Daoy (cell line): ENCODE data around the gene C17orf50. TPM values are rescaled to one million over a fixed set of nuclear protein-coding genes. Genes with fewer than 3 reads are reported as not detected.
A peak's percentile ranks its signal among the peaks of the same experiment; 100 is the strongest.
"Not testable (repeated sequence)": the region's sequence is repeated elsewhere in the genome, so short reads cannot be mapped to it uniquely, and the experiment has no call there.

Source experiments
- DNase-seq: peaks from one replicate; pipeline ENCODE4 v3.0.0-alpha.2; 2015; ENCODE audit warnings: low read depth
- total RNA-seq: library from RNA; depleted of rRNA; stranded (reverse); fragments of >200 nt; shearing (Covaris generic); gene quantifications from 2 replicates; pipeline ENCODE4 v1.2.3, GENCODE V29; 2014

C17orf50 gene
- total RNA-seq, 1 experiment from 2014 or later = not detected

DNA sequence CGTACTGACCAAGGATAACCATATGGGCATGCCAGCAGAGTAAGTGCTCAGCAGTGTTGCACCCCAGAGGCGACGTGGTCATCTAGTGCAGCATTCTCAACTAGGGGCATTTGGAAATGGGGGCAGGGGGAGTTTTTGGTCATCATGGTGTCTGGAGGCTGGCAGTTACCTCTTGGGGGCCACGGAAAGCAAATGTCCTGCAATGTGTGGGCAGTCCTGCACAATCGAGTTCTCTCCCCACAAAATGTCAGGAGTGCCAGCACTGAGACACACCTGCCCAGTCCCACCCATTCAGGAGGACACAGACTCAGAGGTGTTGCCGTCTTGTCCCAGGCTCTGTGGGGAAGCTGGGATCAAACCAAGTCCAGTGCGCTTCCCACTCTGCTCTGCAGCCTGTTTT, 26.3 kb upstream of the C17orf50 start:
- no peak for DNase-seq

DNA sequence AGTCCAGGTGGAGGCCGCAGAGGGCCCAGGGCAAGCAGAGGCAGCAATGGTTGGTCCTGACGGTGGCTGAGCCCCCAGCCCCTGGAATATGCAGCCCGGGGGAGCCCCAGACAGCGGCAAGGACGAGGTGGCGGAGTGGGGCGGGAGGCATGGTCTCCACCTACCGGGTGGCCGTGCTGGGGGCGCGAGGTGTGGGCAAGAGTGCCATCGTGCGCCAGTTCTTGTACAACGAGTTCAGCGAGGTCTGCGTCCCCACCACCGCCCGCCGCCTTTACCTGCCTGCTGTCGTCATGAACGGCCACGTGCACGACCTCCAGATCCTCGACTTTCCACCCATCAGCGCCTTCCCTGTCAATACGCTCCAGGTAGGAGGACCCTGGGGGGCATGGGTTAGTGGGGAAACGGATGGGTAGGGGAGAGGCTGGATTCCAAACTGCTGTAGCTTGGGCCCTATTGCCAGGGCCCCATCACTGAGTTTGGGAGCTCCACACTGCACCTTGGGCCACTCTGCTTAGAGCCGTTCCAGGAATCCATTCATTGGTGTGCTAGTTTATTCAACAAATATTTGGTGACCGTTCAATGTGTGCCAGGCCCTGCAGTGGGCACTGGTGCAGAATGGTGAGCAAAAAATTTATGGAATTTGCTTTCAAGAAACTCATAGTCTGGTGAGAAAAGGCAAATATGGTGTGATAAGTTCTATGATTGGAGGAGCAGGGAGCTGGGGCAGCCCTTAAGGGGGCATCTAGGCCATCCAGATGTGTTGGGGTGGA, 25.5 kb upstream of the C17orf50 start:
- DNase-seq = no peak

DNA sequence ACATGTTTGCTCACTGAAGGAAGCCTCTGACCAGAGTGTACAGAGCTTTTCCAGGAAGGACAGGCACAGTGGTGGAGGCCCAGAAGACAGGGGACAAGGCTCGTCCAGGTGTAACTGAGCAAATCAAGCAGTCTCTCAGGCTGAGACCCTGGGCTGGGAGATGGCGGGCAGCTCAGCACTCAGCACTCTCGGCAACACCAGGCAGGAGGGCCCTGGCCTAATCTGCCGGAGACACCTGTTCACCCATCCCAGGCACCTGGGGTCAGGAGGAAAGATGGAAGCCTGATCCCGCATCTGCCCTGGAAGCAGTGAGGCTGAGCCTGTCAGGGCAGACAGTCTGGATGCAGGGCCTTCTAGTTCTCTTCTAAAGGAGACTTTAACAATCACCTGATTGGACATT, 24.5 kb upstream of the C17orf50 start:
- no peak for DNase-seq

DNA sequence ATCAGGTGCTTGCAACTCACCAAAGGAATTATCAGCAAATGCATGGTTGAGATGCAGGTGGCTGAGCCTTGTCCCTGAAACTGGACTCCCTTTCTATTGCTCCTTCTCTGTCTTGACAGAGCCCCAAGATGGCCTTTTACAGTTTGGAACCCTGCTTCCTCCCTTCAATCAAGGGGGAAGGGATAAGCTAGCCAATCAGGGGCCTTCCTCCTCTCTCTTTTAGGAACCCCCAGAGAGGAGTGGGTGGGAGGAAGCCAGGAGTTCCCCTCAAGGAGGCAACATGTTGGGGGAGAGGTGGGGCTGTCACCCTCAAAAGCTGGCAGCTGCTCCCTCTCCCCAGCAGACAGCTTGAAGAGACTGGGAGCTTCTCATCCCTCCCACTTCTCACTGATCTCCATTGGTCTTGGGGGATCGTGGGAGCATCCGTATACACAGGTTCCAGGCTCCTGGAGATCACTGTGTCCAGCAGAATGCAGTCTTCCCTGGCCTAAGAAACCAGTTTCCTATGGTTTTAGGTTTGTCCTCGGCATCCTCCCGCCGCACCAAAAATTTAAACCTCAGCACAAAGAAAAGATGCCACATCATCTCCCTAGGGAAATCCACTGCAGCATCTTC, 22.1 kb upstream of the C17orf50 start:
- no peak for DNase-seq

DNA sequence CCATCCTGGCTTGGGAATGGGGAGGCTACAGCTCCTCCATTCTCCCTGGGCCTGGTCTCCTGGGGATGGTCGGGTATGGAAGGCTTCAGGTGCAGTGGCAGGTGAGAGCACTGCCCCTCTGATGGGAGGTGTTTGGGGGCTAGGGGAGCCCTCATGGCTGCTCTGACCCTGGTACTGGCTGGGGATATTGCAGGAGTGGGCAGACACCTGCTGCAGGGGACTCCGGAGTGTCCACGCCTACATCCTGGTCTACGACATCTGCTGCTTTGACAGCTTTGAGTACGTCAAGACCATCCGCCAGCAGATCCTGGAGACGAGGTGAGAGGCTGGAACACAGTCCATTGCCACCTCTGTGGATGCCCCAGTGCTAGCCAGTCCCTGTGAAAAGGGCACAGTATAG, 20.5 kb upstream of the C17orf50 start:
- no peak for DNase-seq

DNA sequence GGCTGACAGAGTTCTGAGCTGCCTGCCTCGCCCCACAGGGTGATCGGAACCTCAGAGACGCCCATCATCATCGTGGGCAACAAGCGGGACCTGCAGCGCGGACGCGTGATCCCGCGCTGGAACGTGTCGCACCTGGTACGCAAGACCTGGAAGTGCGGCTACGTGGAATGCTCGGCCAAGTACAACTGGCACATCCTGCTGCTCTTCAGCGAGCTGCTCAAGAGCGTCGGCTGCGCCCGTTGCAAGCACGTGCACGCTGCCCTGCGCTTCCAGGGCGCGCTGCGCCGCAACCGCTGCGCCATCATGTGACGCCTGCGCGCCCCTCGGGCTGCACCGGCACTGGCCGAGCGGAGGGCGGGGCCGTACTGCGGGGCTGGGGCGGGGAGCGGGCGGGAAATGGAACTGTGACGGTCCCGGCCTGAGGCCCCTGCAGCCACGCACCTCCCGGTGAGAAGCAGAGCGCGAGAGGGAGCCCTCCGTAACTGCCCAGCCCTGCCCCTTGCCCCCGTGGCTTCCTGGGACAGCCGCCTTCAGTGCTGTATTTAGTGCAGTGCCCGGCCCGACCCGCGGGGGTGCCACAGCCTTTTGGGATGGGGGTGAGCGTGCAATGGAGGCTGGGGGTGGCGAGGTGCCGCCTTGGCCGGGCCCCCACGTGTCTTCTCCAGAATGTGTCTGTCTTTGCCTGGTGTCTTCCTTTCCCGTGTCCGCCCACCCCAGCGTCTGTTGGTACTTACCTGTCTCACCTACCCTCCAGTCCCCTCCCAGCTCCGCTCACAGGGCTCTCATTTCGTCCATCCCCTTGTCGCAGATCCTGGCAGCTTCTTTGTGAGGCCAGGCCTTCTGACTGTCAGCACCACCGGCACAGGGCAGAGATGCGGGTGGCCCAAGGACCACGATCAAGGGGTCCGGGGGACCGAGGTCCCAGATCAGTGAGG, 19.4 kb upstream of the C17orf50 start:
- DNase-seq = no peak

DNA sequence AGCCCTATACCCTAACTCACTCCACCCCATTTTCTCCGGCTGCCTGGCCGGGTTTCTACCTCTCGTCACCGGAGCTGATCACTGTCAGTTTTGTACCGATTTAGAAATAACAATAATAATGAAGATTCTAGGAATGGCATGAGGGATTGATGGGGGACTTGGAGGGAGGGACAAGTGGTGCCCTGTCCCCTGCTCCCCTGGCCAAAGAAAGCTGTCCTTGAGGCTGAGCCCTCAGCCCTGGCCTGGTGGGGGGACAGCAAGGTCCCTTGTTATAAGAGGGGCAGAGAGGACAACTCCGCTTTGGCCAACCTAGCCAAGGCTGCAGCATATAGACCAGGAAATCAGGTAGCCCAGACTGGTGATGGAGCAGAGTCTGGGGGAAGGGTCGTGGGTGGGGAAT, 18.2 kb upstream of the C17orf50 start:
- DNase-seq = no peak

DNA sequence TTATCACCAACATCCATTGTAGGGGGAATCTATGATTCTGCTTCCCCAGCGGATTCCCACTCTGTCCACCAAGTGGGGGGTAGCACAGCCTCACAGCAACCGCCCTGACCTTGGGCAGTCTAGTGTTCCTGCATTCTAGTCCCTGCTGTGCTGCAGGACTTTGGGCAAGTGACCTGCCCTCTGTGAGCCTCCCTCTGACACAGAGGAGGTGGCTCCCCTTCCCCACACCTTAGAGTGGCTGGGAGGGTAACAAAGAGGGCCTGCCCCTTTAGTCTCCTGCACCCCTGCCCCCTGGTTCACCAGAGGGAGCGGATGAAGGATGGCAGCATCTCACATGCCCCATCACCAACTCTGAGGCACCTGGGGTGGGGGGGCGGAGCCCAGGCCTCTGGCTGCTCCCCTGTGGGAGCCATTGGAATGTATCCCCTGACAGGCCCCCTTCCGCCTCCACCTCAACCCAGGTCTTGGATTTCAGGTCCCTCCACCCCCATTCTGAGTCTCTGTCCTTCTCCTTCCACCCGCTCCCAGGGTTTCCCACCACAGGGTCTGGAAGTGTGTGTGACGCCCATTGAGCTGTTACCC, 17.7 kb upstream of the C17orf50 start:
- no peak for DNase-seq

DNA sequence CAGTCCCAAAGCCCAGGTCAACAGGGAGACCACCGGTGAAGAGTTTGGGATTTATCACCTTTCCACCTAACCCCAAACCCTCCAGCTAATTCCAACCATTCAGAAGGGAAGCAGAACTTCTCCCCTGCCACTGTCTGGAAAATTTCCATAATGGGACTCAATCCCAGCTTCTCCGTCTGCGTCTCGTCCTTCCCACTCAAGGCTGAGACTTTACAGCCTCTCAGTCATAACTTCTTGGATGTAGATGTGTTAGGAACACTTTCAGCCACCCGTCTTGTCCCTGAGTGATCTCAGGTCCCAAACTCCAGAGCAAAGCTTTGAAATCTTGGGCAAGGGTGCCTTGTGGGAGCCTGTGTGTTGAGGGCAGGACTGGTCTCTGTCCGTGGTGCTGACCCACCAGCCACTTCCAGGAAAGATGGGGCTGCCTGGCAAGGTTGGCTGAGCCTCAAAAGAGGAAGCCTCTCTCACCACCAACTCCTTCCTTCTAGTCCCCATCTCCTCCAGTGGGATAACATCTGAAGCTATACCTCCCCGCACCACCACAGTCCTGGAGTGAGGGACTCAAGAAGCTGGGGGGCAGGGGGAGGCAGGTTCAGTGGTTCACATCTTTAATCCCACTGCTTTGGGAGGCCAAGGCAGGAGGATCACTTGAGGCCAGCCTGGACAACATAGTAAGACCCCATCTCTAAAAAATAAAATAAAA, 16.9 kb upstream of the C17orf50 start:
- peak; percentile 57 for DNase-seq

DNA sequence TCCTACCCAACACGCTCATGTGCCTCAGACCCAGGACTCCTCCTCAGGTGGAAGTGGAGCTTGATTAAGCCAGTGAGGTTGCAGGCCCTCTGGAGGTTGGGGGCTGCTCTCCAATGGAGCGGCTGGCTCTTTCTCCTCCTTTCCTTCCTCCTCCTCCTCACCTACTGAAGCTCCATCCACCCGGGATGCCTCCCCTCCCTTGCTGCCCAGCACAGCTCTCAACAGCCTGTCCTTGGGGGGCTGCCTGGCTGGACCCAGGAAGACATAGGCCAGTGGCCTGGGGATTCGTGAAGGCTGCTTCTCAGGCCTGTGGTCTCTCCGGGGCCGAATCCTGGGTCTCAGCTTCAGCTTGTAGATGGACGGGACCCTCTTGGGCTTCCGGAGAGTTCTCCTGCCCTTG, 15.9 kb upstream of the C17orf50 start:
- DNase-seq = no peak

DNA sequence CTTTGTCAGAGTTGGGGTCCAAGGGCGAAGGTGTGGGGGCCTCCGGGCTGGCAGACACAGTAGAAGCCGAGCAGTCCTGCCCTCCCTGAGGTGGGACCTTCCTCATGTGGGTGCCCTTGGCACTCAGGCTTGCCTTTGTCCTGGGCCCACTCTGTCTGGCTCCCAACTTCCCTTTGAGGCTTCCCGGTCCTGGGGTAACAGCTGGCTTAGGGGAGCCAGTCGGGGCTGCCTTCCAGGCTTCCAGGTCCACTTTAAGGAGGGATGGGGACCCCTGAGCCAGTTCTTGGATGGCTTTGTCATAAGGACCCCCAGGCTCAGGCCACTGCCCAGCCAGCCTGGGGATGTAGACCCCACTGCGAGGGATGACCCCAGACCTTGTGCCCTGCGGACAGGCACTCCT, 15.4 kb upstream of the C17orf50 start:
- DNase-seq = no peak

DNA sequence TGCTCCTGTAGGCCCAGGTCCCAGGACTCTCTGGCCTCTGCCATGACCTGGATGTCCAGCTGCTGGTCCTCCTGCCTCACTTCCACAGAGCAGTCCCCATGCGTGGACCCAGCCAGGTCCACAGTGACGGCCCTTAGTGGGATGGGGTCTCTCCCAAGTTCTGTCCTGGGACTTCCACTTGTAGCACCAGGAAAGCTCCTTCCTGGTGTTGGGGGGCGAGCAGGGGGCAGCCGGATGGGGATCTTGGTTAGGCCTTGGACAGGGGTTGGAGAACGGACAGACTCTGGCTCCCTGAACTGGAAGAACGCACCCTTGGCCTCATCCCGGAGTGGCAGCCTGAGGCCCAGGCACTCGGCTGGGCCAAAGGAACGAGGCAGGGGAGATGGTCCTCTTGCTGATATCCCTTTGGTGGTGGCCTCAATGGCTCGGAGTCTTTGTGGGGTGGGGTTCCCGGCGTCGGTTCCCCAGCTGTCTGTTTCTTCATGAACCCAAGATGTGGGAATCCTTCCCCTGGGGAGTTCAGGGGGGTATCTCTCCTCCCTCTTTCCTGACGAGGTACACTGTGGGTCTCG, 14.9 kb upstream of the C17orf50 start:
- DNase-seq = no peak

DNA sequence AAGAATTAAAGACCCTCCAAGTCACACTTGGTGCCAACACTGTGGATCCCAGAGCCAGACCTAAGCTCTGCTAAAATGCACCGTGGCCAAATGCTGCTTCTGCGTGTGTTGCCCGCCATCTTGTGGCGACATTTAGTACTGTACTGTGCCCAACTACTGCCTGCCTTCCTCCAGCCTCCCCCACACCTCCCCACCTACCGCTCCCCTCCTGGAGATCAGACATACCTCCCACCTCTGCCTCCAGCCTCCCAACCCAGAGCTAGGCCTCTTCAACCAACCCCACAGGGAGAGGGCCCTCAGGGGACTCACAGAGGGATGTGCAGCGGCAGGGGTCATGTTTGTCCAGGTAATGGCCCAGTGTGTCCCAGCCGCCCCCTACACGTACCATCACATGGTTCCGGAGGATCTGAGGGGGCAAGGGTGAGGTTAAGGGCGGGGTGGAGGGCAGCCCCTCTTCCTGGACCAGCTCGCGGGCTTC, 13.1 kb upstream of the C17orf50 start:
- DNase-seq = peak; percentile 83

DNA sequence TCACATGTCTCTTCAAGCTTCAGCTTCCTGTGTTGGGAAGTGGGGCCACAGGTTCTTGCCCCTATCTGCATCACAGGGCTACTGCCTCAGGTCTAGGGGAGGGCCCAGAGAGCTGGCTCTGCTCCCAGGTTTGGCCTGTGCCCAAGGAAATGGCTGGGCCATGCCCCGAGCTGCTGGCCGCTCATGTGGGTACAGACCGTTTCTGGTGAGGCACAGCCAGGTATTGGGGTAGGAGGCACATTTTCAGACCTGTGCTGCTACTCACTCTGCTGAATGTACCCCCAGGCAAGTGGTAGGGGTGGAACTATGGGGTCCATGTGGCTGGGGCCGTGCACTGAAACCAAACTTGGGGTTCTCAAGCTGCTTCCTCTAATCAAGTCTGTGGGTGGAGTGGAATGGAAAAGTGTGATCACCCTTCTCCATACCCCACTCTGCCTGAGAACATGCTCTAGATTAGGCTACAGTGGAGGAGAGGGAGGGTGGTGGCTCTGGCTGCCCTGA, 12.3 kb upstream of the C17orf50 start:
- DNase-seq = no peak

DNA sequence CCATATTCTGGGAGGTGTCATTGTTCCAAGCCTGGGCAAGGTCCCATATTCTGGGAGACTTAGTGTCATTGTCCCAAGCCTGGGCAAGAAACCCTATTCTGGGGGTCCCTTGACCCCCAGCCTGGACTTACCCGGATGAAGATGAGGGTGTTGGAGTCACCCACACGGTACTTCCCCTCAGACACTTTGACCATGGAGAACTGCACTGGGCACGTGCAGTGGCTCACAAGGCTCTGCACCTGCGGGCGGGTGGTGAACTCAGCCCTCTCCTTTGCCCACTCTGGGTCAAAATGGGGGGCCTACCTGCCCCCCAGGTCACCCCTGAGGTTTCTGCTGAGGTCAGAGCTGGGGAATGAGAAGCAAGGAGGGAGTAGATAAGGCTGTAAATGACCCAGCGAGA, 11.7 kb upstream of the C17orf50 start:
- no peak for DNase-seq

DNA sequence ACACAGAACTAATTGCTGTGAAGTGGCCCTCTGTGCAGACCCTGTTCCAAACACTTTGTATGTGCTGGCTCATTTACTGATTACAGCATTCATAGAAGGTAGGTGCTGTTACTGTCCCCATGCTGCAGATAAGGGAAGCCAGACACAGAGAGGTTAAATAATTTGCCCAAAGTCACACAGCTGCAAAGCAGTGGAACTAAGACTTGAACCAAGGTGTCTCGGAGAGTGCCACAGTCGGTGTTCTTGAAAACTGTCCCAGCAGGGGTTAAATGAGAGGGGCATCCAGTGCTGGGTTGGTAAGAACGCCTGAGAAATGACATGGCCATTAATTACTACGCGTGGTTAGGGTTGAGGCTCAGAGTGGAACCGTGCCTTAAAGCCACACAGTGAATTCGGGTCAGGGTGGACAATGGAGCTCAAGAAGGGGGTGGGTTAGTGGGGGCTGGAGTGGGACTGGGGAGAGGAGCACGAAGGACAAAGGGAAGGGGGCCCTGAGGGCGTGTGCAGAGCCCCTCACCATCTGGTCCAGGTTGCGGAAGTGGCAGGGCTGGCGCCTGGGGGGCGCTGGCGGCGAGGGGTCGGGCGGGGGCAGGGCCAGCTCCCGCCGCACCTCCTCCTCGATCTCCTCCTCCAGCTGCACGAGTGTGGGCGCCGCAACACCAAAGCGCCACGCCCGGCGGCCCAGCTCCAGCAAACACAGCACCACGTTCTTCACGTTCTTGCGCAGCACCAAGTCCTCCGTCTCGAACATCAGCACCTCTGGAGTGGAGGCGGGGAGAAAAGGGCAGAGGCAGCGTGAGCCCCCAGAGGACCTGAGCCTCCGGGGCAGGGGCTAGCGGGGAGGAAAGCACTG, 10.9 kb upstream of the C17orf50 start:
- no peak for DNase-seq

DNA sequence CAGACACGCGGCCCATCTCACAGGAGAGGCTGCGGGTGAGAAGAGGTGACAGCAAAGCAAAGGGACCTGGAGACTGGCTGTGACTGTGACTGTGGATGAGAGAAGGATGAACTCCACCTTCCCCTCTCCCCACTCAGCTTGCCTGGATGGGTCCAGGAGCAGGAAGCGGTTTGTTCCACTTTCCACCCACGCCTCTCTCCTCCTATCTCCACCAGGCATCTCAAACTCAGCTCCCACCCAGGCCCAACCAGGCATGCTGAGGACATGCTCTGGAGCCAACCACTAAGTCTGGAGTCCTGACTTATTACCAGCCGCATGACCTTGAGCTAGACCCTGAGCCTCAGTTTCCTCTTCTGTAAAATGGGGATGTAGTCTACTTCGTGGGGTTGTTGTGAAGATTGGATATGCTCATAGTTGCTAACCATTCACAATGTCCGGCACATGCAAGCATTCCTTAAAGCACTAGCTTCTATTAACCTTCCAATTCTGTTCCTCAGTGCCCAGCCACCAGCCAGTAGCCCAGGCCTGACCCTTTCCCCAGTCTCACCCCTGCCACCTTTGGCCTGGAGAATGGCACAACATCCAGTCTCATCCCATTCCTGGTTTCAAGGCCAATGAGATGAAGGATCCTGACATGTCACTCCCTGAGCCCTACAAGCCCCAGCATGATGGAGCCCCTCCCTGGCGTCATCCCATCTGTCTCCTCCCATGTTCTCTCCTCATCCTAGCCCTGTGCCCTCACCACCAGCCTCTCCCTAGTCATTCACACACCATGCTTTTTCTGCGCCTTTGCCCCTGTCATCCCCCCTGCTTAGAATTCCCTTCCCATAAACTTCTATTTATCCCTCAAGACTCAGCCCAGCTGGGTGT, 9.9 kb upstream of the C17orf50 start:
- DNase-seq = no peak

DNA sequence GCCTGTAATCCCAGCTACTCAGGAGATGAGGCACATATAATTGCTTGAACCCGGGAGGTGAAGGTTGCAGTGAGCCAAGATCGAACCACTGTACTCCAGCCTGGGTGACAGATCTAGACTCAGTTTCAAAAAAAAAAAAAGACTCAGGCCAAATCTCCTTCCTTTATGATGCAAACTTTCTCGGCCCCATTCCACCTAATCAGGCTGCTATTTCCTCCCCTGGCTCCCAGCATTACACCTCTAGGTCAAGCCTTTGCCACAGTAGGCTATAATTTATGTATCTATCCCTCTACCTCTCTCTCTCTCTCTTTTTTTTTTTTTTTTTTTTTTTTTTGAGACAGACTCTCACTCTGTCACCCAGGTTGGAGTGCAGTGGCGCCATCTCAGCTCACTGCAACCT, 9.1 kb upstream of the C17orf50 start:
- not testable (repeated sequence) for DNase-seq

DNA sequence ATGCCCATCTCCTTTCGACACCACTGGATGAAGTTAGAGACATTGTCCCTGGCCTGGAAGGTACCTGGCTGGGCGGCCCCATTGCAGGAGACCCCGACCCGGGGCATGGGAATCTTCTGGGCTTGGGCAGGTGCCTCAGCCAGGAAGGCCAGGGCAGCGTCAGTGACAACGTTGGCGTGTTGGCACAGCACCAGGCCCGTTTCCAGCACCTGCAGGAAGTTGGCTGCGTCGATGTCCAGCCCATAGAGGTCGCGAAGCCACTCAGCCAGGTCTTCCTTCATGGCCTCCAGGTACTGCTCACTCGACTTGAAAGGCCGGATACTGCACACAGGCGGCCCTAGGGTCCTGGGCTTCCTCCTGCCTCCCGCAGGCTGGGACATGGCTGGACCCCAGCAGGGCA, 8.2 kb upstream of the C17orf50 start:
- no peak for DNase-seq
